Measurements from ENCODE around the gene RAET1G.

RAET1G gene

DNA sequence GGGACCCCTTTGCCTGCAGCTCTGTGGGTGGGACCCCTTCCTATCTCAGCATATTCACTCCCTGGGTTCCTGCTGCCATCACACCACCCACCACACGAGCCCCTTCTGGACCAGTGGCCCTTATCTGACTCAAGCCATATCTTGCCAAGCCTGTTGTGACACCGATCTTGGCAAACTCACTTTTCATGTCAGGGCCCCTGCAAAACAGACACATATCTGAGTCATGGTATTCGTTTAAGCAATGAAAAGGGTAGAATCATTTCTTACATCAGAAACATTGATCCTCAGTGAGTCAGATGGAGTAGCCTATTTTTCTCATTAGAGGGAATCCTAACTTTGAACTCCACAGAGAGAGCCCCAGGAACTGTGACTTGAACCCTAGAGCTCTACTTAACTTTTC is 35.6 kb downstream of the RAET1G start:
- no peak for TF ChIP-seq POLR2AphosphoS5 (IDR thresholded peaks at IDR 0.05; ENCODE audit: low read depth, low read length)
- TF ChIP-seq SIN3A (IDR thresholded peaks at IDR 0.05; ENCODE audit: borderline replicate concordance, insufficient read depth, low read length) = no peak
- TF ChIP-seq TAF1 (IDR thresholded peaks at IDR 0.05; ENCODE audit: borderline replicate concordance, insufficient read depth, low read length) = no peak
- TF ChIP-seq, protein P1, sequence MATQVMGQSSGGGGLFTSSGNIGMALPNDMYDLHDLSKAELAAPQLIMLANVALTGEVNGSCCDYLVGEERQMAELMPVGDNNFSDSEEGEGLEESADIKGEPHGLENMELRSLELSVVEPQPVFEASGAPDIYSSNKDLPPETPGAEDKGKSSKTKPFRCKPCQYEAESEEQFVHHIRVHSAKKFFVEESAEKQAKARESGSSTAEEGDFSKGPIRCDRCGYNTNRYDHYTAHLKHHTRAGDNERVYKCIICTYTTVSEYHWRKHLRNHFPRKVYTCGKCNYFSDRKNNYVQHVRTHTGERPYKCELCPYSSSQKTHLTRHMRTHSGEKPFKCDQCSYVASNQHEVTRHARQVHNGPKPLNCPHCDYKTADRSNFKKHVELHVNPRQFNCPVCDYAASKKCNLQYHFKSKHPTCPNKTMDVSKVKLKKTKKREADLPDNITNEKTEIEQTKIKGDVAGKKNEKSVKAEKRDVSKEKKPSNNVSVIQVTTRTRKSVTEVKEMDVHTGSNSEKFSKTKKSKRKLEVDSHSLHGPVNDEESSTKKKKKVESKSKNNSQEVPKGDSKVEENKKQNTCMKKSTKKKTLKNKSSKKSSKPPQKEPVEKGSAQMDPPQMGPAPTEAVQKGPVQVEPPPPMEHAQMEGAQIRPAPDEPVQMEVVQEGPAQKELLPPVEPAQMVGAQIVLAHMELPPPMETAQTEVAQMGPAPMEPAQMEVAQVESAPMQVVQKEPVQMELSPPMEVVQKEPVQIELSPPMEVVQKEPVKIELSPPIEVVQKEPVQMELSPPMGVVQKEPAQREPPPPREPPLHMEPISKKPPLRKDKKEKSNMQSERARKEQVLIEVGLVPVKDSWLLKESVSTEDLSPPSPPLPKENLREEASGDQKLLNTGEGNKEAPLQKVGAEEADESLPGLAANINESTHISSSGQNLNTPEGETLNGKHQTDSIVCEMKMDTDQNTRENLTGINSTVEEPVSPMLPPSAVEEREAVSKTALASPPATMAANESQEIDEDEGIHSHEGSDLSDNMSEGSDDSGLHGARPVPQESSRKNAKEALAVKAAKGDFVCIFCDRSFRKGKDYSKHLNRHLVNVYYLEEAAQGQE (IDR thresholded peaks at IDR 0.05; ENCODE audit: insufficient read depth in 1 of 2, low read depth in 2 of 2, low read length in 2 of 2) = no peak
- no peak for TF ChIP-seq FOXP2 (optimal IDR thresholded peaks at IDR 0.05; ENCODE audit: borderline replicate concordance, extremely low read depth, extremely low read length, insufficient read depth)

DNA sequence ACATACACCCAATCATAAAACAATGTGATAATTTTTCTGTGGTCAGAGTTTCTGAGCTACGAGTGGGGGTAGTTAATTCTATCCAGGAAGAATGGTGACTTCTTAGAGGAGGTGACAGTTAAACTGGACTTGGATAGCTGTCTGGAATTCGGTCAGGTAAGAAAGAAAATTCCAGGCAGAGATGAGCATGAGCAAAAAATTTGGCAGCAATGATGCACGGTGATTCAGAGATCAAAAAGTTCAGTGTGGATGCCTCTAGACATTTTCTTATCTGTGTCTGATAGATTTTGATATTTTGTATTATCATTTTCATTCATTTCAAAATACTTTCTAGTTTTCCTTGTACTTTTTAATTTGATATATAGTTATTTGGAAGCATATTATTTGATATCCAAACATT is 37.0 kb downstream of the RAET1G start:
- TF ChIP-seq FOXP2 (optimal IDR thresholded peaks at IDR 0.05; ENCODE audit: borderline replicate concordance, extremely low read depth, extremely low read length, insufficient read depth) (no peak), POLR2AphosphoS5 (IDR thresholded peaks at IDR 0.05; ENCODE audit: low read depth, low read length) (no peak), SIN3A (IDR thresholded peaks at IDR 0.05; ENCODE audit: borderline replicate concordance, insufficient read depth, low read length) (no peak), TAF1 (IDR thresholded peaks at IDR 0.05; ENCODE audit: borderline replicate concordance, insufficient read depth, low read length) (no peak)
- TF ChIP-seq, protein P1 (IDR thresholded peaks at IDR 0.05; ENCODE audit: insufficient read depth in 1 of 2, low read depth in 2 of 2, low read length in 2 of 2) = no peak

DNA sequence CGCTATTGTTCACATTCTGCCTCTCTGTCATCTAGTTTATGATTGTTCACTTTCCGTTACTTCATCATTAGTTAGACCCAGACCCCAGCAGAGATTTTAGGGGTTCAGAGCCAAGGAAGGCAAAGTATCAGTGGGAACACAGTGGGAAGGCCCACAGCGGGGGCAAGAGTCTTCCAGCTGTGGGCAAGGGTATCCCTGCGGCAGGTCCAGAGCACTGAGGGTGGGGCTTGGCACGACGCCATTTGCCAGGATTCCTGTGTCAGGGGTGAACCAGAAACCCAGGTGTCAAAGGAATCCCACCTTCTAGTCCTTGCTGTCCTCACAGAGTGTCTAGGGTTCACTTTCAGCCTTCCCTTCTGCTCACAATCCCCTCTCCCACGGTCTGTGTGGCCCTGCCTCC is 38.3 kb downstream of the RAET1G start:
- TF ChIP-seq SIN3A (IDR thresholded peaks at IDR 0.05; ENCODE audit: borderline replicate concordance, insufficient read depth, low read length) (no peak), POLR2AphosphoS5 (IDR thresholded peaks at IDR 0.05; ENCODE audit: low read depth, low read length) (no peak), FOXP2 (optimal IDR thresholded peaks at IDR 0.05; ENCODE audit: borderline replicate concordance, extremely low read depth, extremely low read length, insufficient read depth) (no peak), TAF1 (IDR thresholded peaks at IDR 0.05; ENCODE audit: borderline replicate concordance, insufficient read depth, low read length) (no peak)
- TF ChIP-seq, protein P1 (IDR thresholded peaks at IDR 0.05; ENCODE audit: insufficient read depth in 1 of 2, low read depth in 2 of 2, low read length in 2 of 2) = no peak

DNA sequence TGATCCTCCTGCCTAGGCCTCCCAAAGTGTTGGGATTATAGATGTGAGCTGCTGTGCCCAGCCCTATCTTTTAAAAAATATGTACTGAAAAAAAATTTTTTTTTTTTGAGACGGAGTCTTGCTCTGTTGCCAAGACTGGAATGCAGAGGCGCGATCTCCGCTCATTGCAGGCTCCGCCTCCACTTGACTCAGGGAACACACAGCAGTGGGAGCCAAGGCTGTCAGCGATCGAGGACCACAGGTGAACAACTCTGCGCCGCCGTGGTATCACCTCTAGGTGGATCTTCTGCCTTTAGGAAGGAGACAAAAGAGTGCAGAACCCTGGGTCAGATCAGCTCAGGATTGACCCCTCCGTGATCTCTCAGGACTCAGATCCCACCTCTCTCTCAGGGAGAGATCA is 38.7 kb downstream of the RAET1G start:
- no peak for TF ChIP-seq FOXP2 (optimal IDR thresholded peaks at IDR 0.05; ENCODE audit: borderline replicate concordance, extremely low read depth, extremely low read length, insufficient read depth)
- no peak for TF ChIP-seq TAF1 (IDR thresholded peaks at IDR 0.05; ENCODE audit: borderline replicate concordance, insufficient read depth, low read length)
- TF ChIP-seq, protein P1 (IDR thresholded peaks at IDR 0.05; ENCODE audit: insufficient read depth in 1 of 2, low read depth in 2 of 2, low read length in 2 of 2) = no peak
- TF ChIP-seq POLR2AphosphoS5 (IDR thresholded peaks at IDR 0.05; ENCODE audit: low read depth, low read length) = no peak
- TF ChIP-seq SIN3A (IDR thresholded peaks at IDR 0.05; ENCODE audit: borderline replicate concordance, insufficient read depth, low read length) = no peak

DNA sequence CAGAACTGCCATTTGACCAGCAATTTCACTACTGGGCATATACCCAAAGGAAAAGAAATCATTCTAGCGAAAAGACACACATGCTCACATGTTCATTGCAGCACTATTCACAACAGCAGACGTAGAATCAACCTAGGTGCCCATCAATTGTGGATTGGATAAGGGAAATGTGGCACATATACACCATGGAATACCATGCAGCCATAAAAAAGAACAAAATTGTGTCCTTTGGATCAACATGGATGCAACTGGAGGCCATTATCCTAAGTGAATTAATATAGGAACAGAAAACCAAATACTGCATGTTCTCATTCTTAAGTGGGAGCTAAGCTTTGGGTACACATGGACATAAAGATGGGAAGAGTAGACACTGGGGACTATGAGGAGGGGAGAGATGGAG is 41.1 kb downstream of the RAET1G start:
- no peak for TF ChIP-seq FOXP2 (optimal IDR thresholded peaks at IDR 0.05; ENCODE audit: borderline replicate concordance, extremely low read depth, extremely low read length, insufficient read depth)
- TF ChIP-seq, protein P1 (IDR thresholded peaks at IDR 0.05; ENCODE audit: insufficient read depth in 1 of 2, low read depth in 2 of 2, low read length in 2 of 2) = no peak
- TF ChIP-seq POLR2AphosphoS5 (IDR thresholded peaks at IDR 0.05; ENCODE audit: low read depth, low read length) = no peak
- TF ChIP-seq SIN3A (IDR thresholded peaks at IDR 0.05; ENCODE audit: borderline replicate concordance, insufficient read depth, low read length) = no peak
- no peak for TF ChIP-seq TAF1 (IDR thresholded peaks at IDR 0.05; ENCODE audit: borderline replicate concordance, insufficient read depth, low read length)

Data from PFSK-1 (cell line).